HUES64 (cell line): ENCODE measurements around the gene PPP1R12A.

Source experiments
- H3K27ac ChIP-seq: 2 replicates; pipeline ENCODE4 v1.7.0; 2013; ENCODE audit warnings: low read depth, low read length, inconsistent platforms
- H3K27me3 ChIP-seq: 2 replicates; pipeline ENCODE4 v1.6.1; 2013; ENCODE audit warnings: mild to moderate bottlenecking, low read length; ENCODE audit not compliant: insufficient read depth
- H3K36me3 ChIP-seq: 2 replicates; pipeline ENCODE4 v1.6.1; 2013; ENCODE audit warnings: mild to moderate bottlenecking, low read length; ENCODE audit not compliant: insufficient read depth
- H3K4me1 ChIP-seq: 2 replicates; pipeline ENCODE4 v1.6.1; 2013; ENCODE audit warnings: mild to moderate bottlenecking, low read length, moderate library complexity; ENCODE audit not compliant: insufficient read depth
- H3K4me3 ChIP-seq: 2 replicates; pipeline ENCODE4 v1.5.1; 2013; ENCODE audit warnings: mild to moderate bottlenecking, low read length, moderate library complexity
- H3K9ac ChIP-seq: 2 replicates; pipeline ENCODE4 v1.6.1; 2013; ENCODE audit warnings: mild to moderate bottlenecking, low read depth, low read length
- H3K9me3 ChIP-seq: 2 replicates; pipeline ENCODE4 v1.6.1; 2013; ENCODE audit warnings: low read depth, low read length; ENCODE audit not compliant: insufficient read depth
- WGBS: fragments of 150-250, 120-280 bp; methylation state at CpG from one replicate; pipeline ENCODE4 v1.1.7; 2013; ENCODE audit warnings: missing lambda C conversion rate; 5-methylcytosine and 5-hydroxymethylcytosine counted together

PPP1R12A gene

DNA sequence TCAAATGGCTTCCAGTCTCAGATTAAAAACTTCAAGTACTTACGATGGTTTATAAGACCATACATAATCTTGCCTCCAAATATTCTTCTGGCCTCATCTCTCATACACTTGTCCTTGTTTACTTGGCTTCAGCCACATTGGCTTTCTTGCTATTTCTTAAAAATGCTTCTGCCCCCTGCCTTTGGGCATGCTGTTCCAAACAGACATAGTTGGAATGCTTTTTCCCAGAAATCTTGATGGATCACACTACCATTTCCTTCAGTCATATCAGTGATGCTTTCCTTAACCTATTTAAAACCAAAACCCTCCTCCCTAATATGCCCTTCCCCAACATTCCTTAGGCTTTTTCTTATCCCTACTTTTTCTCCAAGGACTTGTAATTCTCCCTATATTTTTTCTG, 169.7 kb downstream of the PPP1R12A start:
- no peaks in the 10 kb centered on the region for H3K27me3 ChIP-seq
- no peak overlapping the region for H3K9ac ChIP-seq
- 96% methylated on average over 1 of the region's 1 CpG for WGBS
- no peaks in the 10 kb centered on the region for H3K36me3 ChIP-seq
- no peaks in the 10 kb centered on the region for H3K9me3 ChIP-seq
- no peak overlapping the region for H3K4me3 ChIP-seq
- no peaks in the 10 kb centered on the region for H3K4me1 ChIP-seq
- no peak overlapping the region for H3K27ac ChIP-seq

DNA sequence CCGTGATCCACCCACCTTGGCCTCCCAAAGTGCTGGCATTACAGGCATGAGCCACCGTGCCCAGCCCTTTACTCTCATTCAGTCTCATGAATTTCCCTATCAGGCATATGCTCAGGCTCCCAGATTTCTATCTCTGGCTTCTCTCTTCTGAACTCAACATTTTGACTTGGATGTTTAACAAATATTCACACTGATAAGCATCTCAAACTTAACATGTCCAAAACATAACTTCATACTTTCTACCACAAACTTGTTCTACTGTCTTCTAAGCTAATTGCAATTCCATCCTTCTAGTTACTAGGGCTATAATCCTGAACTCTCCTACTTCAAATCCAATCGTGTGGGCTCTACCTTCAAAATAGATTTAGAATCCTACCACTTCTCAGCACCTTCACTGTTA, 170.3 kb downstream of the PPP1R12A start:
- H3K27me3 ChIP-seq, result no peaks in the 10 kb centered on the region
- no peak overlapping the region for H3K27ac ChIP-seq
- no peaks in the 10 kb centered on the region for H3K9me3 ChIP-seq
- 96% methylated on average over 3 of the region's 3 CpGs for WGBS
- no peak overlapping the region for H3K4me3 ChIP-seq
- H3K36me3 ChIP-seq, result no peaks in the 10 kb centered on the region
- no peaks in the 10 kb centered on the region for H3K4me1 ChIP-seq
- no peak overlapping the region for H3K9ac ChIP-seq

DNA sequence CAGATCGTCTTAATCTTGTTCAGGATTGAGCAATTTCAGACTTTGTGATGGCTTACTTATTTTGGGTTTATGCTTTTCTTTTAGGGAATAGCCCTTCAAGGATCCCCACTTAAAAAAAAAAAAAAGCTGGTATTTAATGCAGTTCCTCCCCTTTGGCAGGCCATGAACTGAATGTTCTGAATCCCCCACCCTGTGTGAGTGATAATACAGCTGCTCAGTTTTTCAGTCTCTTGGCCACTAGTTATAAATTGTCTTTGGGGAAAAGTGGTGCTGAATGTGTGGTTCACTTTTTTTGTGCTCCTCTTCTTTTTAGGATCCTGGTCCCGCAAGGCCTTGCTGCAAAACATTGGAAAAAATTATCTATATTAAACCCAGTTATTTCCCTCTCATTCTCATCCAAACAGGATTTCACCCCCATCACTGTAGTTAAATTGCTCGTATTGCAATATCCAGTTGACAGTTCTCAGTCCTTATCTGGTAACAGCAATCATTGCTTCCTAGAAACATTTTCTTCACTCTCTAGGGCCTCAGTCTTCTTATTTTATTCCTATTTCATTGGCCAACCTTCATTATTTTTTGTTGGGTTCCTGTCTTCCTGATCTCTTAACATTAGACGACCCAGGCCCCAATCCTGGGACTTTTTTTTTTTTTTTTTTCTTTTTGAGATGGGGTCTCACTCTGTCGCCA, 171.0 kb downstream of the PPP1R12A start:
- Histone ChIP-seq H3K9me3 (no peaks in the 10 kb centered on the region), H3K27ac (no peak overlapping the region), H3K4me3 (no peak overlapping the region), H3K36me3 (no peaks in the 10 kb centered on the region), H3K4me1 (no peaks in the 10 kb centered on the region), H3K27me3 (no peaks in the 10 kb centered on the region), H3K9ac (no peak overlapping the region)
- WGBS, result 91% methylated on average over 4 of the region's 5 CpGs

DNA sequence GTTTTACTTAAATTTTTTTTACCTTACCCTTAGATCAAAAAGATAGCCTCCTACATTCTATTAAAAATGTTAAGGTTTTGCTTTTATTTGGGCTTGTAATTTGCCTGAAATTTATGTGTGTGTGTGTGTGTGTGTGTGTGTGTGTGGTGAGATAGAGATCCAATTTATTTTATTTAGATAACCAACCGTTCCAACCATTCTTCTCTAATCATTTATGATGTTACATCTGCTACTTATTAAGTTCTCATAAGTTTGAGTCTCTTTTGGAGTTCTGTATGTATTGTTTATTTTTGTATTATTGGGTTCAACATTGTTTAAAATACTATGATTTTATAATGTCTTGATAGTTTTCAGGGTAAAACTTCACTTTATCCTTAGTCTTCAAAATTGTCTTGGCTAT, 173.6 kb downstream of the PPP1R12A start:
- H3K27ac ChIP-seq, result no peak overlapping the region
- H3K27me3 ChIP-seq, result no peaks in the 10 kb centered on the region
- WGBS, result no CpG with 5 or more reads among the region's 1 CpG
- H3K9me3 ChIP-seq, result peaks cover 19% of the 10 kb centered on the region
- H3K4me3 ChIP-seq, result no peak overlapping the region
- no peaks in the 10 kb centered on the region for H3K4me1 ChIP-seq
- no peak overlapping the region for H3K9ac ChIP-seq
- H3K36me3 ChIP-seq, result no peaks in the 10 kb centered on the region

DNA sequence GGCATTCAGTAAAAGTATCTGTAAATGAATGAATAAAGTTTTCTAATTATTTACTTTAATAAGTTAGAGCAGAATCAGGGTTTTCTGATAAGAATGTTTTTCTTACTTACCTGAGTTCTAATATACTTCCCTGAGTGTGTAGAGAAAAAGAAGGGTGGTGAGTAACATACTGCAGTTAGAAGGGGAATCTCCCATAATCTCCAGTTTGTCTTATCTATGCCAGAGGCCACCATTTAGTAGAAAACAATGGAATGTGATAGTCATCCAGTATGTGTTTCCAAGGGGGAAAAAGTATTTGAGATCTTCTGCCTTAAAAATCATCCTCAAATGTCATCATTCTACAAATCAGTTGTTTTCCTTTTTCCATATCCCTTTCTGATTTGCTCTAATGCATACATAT, 187.6 kb downstream of the PPP1R12A start:
- H3K4me3 ChIP-seq, result no peak overlapping the region
- H3K9ac ChIP-seq, result no peak overlapping the region
- no peaks in the 10 kb centered on the region for H3K4me1 ChIP-seq
- H3K9me3 ChIP-seq, result 0 out of 2 replicates have a peak, but pooled peaks cover 4% of the 10 kb centered on the region
- no peak overlapping the region for H3K27ac ChIP-seq
- H3K27me3 ChIP-seq, result no peaks in the 10 kb centered on the region
- H3K36me3 ChIP-seq, result no peaks in the 10 kb centered on the region

DNA sequence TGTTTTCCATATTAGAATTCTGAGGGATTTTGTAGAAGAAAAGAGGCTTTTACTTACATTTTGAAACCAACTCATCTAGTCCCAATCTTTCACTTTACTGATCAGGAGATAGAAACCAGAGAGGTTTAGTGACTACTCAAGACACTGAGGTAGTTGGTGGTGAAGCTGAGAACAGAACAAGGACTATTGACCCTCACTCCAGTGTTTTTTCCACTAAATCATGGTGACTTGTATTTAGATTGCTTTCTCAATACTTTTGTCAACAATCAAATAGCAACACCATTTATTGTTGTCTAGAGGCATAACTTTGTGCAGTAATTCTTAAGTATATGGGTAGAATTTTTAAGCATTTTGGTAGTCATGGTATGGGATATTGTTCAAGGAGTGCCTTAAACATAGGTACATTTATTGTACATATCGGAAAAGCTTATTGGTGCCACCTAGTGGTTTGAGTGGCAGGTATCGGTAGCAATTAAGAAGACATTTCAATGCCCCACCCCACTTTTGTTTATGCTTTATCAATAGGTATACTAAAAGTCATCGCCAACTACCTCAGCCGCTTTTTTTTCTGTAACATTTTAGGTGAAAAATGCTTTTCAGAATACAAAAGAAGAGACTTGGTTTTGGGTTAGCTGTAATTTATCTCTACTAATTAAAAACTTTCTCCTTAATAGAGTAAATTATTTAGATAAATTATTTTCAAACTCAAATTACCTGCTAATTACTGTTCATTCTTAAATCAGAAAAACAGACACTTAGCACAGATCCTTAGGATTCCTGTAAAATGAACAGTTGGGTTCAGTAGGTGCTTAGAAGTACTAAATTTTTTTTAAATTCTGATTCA, 196.8 kb downstream of the PPP1R12A start:
- Histone ChIP-seq H3K9me3 (no peaks in the 10 kb centered on the region), H3K27me3 (no peaks in the 10 kb centered on the region), H3K36me3 (no peaks in the 10 kb centered on the region), H3K4me1 (peaks cover 11% of the 10 kb centered on the region), H3K27ac (0 out of 2 replicates have a peak overlapping the region, but pooled peaks have one; percentile 28), H3K9ac (no peak overlapping the region), H3K4me3 (no peak overlapping the region)
- 4% methylated on average over 2 of the region's 4 CpGs for WGBS

DNA sequence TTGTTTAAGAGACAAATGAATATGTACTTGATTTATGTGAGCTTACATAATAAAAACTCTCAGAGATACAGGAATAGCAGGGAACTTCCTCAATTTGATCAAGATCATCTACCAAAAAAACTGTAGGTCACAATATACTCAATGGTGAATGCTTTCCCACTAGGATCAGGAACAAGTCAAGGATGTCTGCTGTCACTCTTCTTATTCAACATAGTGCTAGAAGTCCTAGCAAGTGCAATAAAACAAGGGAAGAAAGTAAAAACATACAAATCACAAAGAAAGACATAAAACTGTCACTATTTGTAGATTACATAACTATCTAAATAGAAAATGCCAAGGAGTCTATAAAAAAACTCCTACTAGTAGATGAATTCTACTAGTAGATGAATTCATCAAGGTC, 202.3 kb downstream of the PPP1R12A start:
- Histone ChIP-seq H3K27me3 (no peaks in the 10 kb centered on the region), H3K4me3 (no peak overlapping the region), H3K4me1 (peaks cover 12% of the 10 kb centered on the region), H3K9me3 (no peaks in the 10 kb centered on the region), H3K36me3 (no peaks in the 10 kb centered on the region), H3K27ac (no peak overlapping the region), H3K9ac (no peak overlapping the region)

DNA sequence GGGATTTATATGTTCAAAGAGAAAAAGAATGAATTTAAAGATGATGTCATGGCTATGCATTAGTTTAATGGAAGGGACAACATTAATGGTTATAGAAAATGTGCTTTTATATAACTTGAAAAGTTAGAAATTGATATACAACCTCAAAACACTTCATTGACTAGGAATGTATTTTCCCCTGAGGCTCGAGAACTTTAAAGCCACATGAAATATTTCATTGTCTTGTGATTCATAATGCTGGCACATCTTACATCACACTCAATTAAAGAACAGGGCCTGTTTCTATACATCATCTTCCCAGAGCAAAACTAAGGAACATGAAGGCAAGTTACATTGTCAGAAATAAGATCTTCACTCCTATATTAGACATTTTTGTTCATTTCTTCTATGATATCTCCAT, 208.9 kb downstream of the PPP1R12A start:
- H3K27ac ChIP-seq, result no peak overlapping the region
- H3K9ac ChIP-seq, result no peak overlapping the region
- no peaks in the 10 kb centered on the region for H3K4me1 ChIP-seq
- no peaks in the 10 kb centered on the region for H3K36me3 ChIP-seq
- H3K9me3 ChIP-seq, result no peaks in the 10 kb centered on the region
- 93% methylated on average over 1 of the region's 1 CpG for WGBS
- no peaks in the 10 kb centered on the region for H3K27me3 ChIP-seq
- no peak overlapping the region for H3K4me3 ChIP-seq
